NCI-H748 (cell line): ENCODE data around the gene TDO2.
"Not testable (repeated sequence)": the region's sequence is repeated elsewhere in the genome, so short reads cannot be mapped to it uniquely, and the experiment has no call there.

ENCODE experiments used
- DNase-seq: peaks from one replicate; lab custom pipeline; 2025; ENCODE audit not compliant: unreplicated experiment; lab: John Stamatoyannopoulos, UW

Gene TDO2

DNA sequence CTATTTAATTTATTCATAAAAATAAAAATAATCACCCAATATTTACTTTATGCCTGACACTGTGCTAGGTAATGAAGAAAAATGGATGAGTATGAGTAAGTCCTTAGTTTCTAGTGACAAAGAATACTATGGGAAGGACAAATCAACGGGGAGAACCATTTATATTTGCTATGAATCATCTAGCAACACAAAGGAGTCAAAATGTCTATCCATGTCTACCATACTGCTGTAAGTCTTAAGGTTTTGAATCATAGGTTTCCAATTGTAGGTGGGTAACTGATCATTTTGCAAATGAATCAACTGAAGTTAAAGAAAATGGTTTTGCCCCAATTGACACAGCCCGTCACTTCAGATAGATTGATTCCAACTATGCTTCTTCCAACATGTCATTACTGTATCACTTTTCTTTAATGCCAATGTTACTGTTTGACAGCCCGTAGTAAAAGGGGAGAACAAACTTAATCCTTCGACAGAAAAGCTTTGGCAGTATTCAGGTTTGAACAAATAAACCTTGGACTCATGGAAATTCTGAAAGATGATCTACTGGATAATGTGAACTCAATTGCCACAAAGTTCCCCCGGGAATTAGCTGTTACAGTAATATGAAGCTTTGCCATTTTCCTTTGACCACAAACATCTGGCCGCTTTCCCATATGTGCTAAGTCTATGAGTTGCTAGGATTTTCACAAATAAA lies 3.2 kb downstream of the TDO2 start:
- DNase-seq: peak; percentile 60

DNA sequence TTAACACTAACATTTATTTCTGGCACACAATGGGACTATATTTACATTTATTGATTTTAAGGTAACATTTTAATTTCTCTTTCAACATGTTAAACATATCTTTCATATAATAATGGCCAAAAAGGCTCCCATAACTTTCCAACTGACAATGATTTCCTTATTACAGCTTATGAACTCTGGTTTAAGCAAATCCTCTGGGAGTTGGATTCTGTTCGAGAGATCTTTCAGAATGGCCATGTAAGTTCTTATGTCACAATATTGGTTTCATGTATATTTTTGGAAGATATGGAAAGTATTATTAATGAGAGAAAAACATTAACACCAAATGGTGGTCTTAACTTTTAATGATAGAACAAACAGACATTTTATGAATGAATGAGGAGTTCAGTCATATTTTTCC lies 4.1 kb downstream of the TDO2 start:
- DNase-seq: no peak

DNA sequence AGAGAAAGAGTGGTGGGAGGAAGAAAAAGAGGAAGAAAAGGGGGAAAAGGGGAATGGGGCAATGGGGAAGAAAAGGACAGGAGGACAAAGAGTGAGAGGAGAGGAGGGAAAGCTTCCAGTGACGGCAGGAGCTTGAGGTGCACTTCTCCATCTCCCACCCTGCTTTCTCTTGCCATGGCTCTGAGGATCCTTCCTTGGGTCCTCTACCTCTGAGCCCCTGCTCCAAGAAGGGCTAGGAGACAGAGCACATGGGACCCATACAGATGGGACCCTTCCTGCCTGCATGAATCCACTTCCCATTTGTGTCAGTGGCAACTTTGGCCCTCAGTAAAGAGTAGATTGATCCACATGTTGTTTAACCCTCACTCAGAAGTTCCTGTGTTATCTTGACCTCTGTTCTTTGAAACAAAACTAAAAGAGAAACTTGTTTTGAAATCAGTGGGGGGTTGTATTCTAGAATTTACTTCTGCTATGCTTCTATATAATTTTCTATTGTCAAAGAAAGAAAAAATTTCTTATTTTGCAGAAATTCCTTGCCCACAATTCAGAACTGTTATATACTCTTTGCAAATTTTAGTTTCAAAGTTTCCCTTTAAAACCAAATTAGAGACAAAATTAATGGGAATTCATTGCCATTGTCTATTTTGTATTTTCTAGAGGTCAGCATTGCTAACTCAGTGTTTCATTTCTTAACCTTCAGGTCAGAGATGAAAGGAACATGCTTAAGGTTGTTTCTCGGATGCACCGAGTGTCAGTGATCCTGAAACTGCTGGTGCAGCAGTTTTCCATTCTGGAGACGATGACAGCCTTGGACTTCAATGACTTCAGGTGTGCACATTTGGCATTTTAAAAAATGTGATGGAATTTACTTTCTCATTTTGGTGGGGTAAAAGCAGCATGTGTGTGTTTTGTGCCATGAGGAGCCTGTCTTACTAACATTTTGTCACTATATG lies 5.0 kb downstream of the TDO2 start:
- no peak for DNase-seq

DNA sequence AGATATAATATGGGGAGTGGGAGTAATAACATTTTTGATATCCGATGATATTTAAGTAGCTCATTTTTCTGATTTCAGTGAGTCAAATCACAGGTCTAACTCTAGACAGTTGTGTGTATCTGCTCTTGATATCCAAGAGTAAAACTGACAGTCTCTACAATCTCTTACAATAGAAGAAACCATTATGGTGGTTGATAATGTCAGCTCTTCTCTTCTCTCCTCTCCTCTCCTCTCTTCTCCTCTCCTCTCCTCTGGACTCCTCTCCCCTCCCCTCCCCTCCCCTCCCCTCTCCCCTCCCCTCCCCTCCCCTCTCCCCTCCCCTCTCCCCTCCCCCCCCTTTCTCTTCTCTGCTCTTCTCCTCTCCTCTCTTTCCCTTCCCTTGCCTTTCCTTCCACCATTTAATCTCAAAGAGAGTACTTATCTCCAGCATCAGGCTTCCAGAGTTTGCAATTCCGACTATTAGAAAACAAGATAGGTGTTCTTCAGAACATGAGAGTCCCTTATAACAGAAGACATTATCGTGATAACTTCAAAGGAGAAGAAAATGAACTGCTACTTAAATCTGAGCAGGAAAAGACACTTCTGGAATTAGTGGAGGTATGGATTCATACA lies 6.2 kb downstream of the TDO2 start:
- no peak for DNase-seq

GRCh38 chr4:155911905-155912304 lies 8.4 kb downstream of the TDO2 start:
- no peak for DNase-seq

DNA sequence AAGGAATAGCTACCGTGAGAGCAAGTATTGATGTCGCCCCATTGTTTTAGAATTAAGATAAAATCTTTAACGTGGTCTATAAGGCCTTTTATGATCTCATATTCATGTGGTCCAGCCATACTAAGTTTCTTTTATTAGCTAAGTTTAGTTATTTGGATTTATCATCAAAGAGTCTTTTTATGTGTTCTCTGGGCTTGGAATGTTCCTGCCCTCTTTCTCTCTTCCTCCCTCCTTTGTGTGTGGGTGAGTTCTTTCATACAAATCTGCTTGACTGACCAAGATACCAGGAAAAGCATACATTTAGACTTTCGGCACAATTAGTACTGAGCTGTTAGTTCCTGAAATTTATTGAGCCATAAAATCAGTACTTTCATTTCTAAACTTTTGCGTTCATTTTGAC lies 11.3 kb downstream of the TDO2 start:
- no peak for DNase-seq

GRCh38 chr4:155921597-155921996 lies 18.1 kb downstream of the TDO2 start:
- no peak for DNase-seq

- DNase-seq: no peak
Observed at GRCh38 chr4:155924637-155925036, 21.1 kb downstream of the TDO2 start.

GRCh38 chr4:155929833-155930232 lies 26.3 kb downstream of the TDO2 start:
- DNase-seq: no peak

DNA sequence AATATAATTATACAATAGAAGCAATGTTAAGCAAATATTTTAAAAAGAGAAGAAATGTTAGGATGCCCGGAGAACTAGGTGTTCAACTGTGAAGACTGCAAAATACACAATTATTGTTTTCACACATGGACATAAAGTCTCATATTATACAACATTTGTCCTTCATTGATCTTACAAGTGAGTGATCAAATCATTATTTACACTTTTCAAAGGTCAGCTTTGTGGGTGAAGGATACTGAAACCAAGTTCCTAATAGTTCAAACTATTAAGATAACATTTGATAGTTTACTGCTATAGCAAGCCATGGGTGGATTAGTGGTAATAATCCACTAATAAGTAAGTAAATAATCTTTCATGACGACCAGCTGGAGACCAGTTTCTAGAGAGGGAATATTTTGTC lies 26.8 kb downstream of the TDO2 start:
- no peak for DNase-seq

- no peak for DNase-seq
Observed at GRCh38 chr4:155931634-155932033, 28.1 kb downstream of the TDO2 start.

- not testable (repeated sequence) for DNase-seq
Observed at GRCh38 chr4:155934634-155935033, 31.1 kb downstream of the TDO2 start.

GRCh38 chr4:155935389-155935986 lies 32.0 kb downstream of the TDO2 start:
- DNase-seq: no peak

DNA sequence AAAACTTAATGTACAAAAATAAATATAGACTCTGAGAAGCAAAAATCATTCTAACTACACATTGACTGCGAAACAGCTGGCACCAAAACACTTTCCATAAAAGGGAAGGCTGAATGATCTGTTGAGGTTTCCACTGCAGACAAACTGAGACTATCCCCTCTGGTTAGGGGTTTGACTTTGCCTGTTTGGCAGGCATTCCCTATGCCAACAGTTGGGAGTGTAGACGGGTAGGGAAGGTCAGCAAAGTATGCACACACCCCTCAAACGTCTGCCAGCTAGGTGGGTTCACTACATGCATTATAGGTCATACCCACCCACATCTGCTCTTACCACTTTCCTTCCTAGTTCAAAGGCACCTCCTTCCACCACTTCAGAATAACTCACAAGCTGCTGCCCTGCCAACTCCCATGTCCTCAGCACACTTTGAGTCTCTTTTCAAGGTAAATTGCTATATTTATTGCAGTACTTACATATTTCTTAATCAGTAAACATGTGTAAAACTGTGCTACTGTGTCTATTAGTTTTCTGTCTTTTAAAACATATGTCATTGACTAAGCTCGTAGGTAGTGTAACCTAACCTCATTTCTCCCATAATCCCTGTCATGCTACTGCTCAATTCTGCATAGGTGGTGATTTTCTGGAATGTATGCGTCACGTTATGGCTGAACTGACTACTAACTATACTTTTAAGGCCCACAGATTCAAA lies 37.7 kb downstream of the TDO2 start:
- DNase-seq: no peak

- no peak for DNase-seq
Observed at GRCh38 chr4:155941820-155942219, 38.3 kb downstream of the TDO2 start.

- peak; percentile 21 for DNase-seq
Observed at GRCh38 chr4:155943605-155944291, 40.3 kb downstream of the TDO2 start.

DNA sequence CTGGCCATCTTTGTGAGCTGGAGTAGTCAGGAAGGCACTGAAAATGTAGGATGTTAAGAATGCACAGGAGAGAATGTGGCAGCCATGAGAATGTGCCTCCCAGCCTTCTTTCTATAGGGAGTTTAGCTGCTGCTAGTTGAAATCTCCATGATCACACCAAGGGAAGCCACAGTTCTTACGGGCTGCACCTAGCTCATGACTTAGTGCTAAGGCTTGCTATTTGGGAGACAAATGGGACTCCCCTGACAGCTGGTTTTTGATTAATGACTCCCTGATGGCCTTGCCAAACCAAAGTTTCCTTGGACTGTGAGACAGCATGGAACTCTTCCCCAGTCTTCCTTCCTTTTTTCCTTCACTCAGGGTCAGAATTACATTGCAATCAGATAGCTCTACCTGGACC lies 41.0 kb downstream of the TDO2 start:
- DNase-seq: no peak

- DNase-seq: no peak
Observed at GRCh38 chr4:155946486-155946885, 43.0 kb downstream of the TDO2 start.

DNA sequence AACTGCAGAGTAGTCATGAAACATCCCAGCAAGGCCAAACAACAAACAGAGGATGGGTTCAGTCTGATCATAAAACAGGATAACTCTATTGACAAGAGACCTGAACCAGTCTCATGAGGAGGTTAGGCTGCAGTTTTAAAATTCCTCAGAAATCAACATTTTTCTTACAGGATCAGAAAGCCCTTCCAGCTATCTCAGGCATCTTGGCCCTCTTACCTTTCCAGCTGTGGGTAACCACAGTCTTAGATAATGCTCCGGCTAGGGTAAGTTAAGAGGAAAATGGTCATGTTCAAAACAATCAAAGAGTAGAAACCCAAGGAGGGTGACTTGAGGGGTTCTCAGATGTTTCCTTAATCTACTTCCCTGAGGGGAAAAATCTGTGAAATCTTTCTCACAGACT lies 45.0 kb downstream of the TDO2 start:
- DNase-seq: no peak

DNA sequence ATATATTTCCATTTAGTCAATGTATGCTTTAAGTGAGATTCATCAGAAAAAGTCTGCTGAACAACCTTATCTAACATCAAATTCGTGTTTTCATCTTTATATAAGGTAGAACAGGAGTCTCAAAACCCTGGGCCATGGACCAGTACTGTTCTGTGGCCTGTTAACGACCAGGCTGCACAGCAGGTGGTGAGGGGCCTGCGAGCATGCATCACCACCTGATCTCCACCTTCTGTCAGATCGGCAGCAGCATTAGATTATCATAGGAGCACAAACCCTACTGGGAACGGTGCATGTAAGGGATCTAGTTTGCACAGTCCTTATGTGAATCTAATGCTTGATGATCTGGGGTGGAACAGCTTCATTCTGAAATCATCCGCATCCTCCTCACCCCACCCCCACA lies 47.0 kb downstream of the TDO2 start:
- no peak for DNase-seq
